K562 (cell line): Measurements from ENCODE around the gene ALG14.

Source experiments
- CTCF ChIP-seq, 3 experiments: IDR thresholded peaks in 2 of 3; conservative IDR thresholded peaks in 1 of 3; 2 replicates each; pipeline ENCODE4 v1.5.1; 2011 to 2012; ENCODE audit warnings: low read length in 3 of 3, mild to moderate bottlenecking in 3 of 3, control low read depth in 2 of 3, improper control_type of control experiment in 1 of 3, inconsistent platforms in 1 of 3, low read depth in 1 of 3, mixed read lengths in 1 of 3, moderate library complexity in 1 of 3; ENCODE audit not compliant: insufficient read depth in 2 of 3
- ELK1 ChIP-seq: sonication (generic); formaldehyde crosslinking; IDR thresholded peaks from 2 replicates; pipeline ENCODE4 v1.8.1; 2022; ENCODE audit warnings: missing genetic modification reagents
- EZH2 ChIP-seq: IDR thresholded peaks from 2 replicates; pipeline ENCODE4 v1.6.1; 2012; ENCODE audit warnings: low read depth, mild to moderate bottlenecking, inconsistent platforms, low read length, borderline replicate concordance
- MXI1 ChIP-seq: IDR thresholded peaks from 2 replicates; pipeline ENCODE4 v1.6.1; 2011; ENCODE audit warnings: low read depth, mild to moderate bottlenecking, improper control_type of control experiment, low read length
- POLR2A ChIP-seq: fragments of 450-650 bp; conservative IDR thresholded peaks from 2 replicates; pipeline ENCODE4 v1.6.1; 2016
- PRPF4 ChIP-seq: fragments of 200-400 bp; formaldehyde crosslinking; IDR thresholded peaks from one replicate; pipeline ENCODE4 v1.6.1; 2017; ENCODE audit warnings: low read length, low read depth, mild to moderate bottlenecking; ENCODE audit not compliant: insufficient read depth, poor library complexity, severe bottlenecking
- RAD21 ChIP-seq, 2 experiments: fragments of 250-450 bp in 1 of 2; fragments of 450-650 bp in 1 of 2; sonication (Bioruptor Pico) in 1 of 2; formaldehyde crosslinking in 1 of 2; IDR thresholded peaks in 1 of 2; conservative IDR thresholded peaks in 1 of 2; 2 replicates each; pipeline versions ENCODE4 v1.4.0 to v1.8.0; 2020 to 2022; ENCODE audit warnings: mild to moderate bottlenecking in 2 of 2, moderate library complexity in 1 of 2
- ZNF274 ChIP-seq: IDR thresholded peaks from 2 replicates; pipeline ENCODE4 v1.6.1; 2011; ENCODE audit warnings: low read depth, mild to moderate bottlenecking, low read length, moderate library complexity, borderline replicate concordance
- ZNF644 ChIP-seq: fragments of 200-800 bp; sonication (Bioruptor generic); IDR thresholded peaks from 2 replicates; pipeline ENCODE4 v1.6.1; 2016; ENCODE audit warnings: low read depth, missing genetic modification characterization, missing compliant biosample characterization
- ZNF766 ChIP-seq: fragments of 200-800 bp; sonication (Bioruptor generic); conservative IDR thresholded peaks from 2 replicates; pipeline ENCODE4 v1.6.1; 2016; ENCODE audit warnings: missing genetic modification characterization, missing compliant biosample characterization

- no peak for TF ChIP-seq ELK1
- TF ChIP-seq EZH2 = no peak
- TF ChIP-seq PRPF4 = no peak
- no peak for TF ChIP-seq MXI1
- TF ChIP-seq POLR2A = no peak
- TF ChIP-seq CTCF (IDR thresholded peaks at IDR 0.05 in 2 of 3, conservative IDR thresholded peaks at IDR 0.05 in 1 of 3; ENCODE audit: insufficient read depth in 2 of 3, low read depth in 1 of 3, low read length in 3 of 3) = no peak
- no peak for TF ChIP-seq ZNF274
- TF ChIP-seq ZNF766 = no peak
- TF ChIP-seq ZNF644 (tag) = no peak
- TF ChIP-seq RAD21 (CRISPR knock-in tag; conservative IDR thresholded peaks at IDR 0.05 in 1 of 2, IDR thresholded peaks at IDR 0.05 in 1 of 2) = no peak
Measured at GRCh38 chr1:94970783-94971182, 102.0 kb downstream of the ALG14 start.
